HepG2 (cell line): ENCODE measurements around the gene IFNA14. TPM values are rescaled to one million over a fixed set of nuclear protein-coding genes. Genes with fewer than 3 reads are reported as not detected.

ENCODE experiments used
- polyA plus RNA-seq, 8 experiments: library from polyadenylated mRNA; depleted of rRNA in 3 of 8; stranded (reverse) in 7 of 8; unstranded in 1 of 8; fragments of >200 nt; fragmentation: Illumina TruSeq in 4 of 8; extraction: Trizol in 4 of 8; gene quantifications; 2 replicates each; pipeline versions ENCODE4 v1.2.1 to v1.2.3, GENCODE V29; 2011 to 2016; ENCODE audit warnings: low read depth in 4 of 8, missing spikeins in 1 of 8, mixed read lengths in 1 of 8; ENCODE audit not compliant: insufficient read depth in 1 of 8
- total RNA-seq, 5 experiments: library from RNA; depleted of rRNA; stranded (reverse); fragments of >200 nt; fragmentation: Illumina TruSeq; extraction: Trizol; gene quantifications; 2 replicates each; pipeline ENCODE4 v1.2.3, GENCODE V29; 2016; ENCODE audit warnings: low read depth in 1 of 5

Gene IFNA14
- total and polyA plus RNA-seq, 2 of the 13 experiments (the other 11 are each of a cell fraction or from before 2014, with no cell fraction given): not detected

Other genes with a start within 250 kb of the IFNA14 start
- gene HACD4, start 208.4 kb downstream of the IFNA14 start, total RNA-seq (2016; rRNA removed; fragmentation: Illumina TruSeq; extraction: Trizol): not detected in 2 replicates
- gene HACD4, start 208.4 kb downstream of the IFNA14 start, polyA plus RNA-seq (2011; rRNA removed): not detected in 2 replicates
- gene IFNB1, start 162.1 kb downstream of the IFNA14 start, total RNA-seq (2016; rRNA removed; fragmentation: Illumina TruSeq; extraction: Trizol): not detected in 2 replicates
- not detected in 2 replicates for gene IFNB1, start 162.1 kb downstream of the IFNA14 start, polyA plus RNA-seq (2011; rRNA removed)
- gene IFNW1, start 98.2 kb downstream of the IFNA14 start, total RNA-seq (2016; rRNA removed; fragmentation: Illumina TruSeq; extraction: Trizol): not detected in 2 replicates
- not detected in 2 replicates for gene IFNW1, start 98.2 kb downstream of the IFNA14 start, polyA plus RNA-seq (2011; rRNA removed)
- gene IFNA21, start 73.3 kb downstream of the IFNA14 start, total RNA-seq (2016; rRNA removed; fragmentation: Illumina TruSeq; extraction: Trizol): not detected in 2 replicates
- not detected in 2 replicates for gene IFNA21, start 73.3 kb downstream of the IFNA14 start, polyA plus RNA-seq (2011; rRNA removed)
- not detected in 2 replicates for gene IFNA4, start 52.4 kb downstream of the IFNA14 start, total RNA-seq (2016; rRNA removed; fragmentation: Illumina TruSeq; extraction: Trizol)
- gene IFNA4, start 52.4 kb downstream of the IFNA14 start, polyA plus RNA-seq (2011; rRNA removed): not detected in 2 replicates
- not detected in 2 replicates for gene IFNA7, start 37.8 kb downstream of the IFNA14 start, total RNA-seq (2016; rRNA removed; fragmentation: Illumina TruSeq; extraction: Trizol)
- gene IFNA7, start 37.8 kb downstream of the IFNA14 start, polyA plus RNA-seq (2011; rRNA removed): not detected in 2 replicates
- not detected in 2 replicates for gene IFNA10, start 32.9 kb downstream of the IFNA14 start, total RNA-seq (2016; rRNA removed; fragmentation: Illumina TruSeq; extraction: Trizol)
- not detected in 2 replicates for gene IFNA10, start 32.9 kb downstream of the IFNA14 start, polyA plus RNA-seq (2011; rRNA removed)
- not detected in 2 replicates for gene IFNA16, start 22.7 kb downstream of the IFNA14 start, total RNA-seq (2016; rRNA removed; fragmentation: Illumina TruSeq; extraction: Trizol)
- not detected in 2 replicates for gene IFNA16, start 22.7 kb downstream of the IFNA14 start, polyA plus RNA-seq (2011; rRNA removed)
- not detected in 2 replicates for gene IFNA17, start 11.8 kb downstream of the IFNA14 start, total RNA-seq (2016; rRNA removed; fragmentation: Illumina TruSeq; extraction: Trizol)
- gene IFNA17, start 11.8 kb downstream of the IFNA14 start, polyA plus RNA-seq (2011; rRNA removed): not detected in 2 replicates
- not detected in 2 replicates for gene IFNA5, start 65.3 kb upstream of the IFNA14 start, total RNA-seq (2016; rRNA removed; fragmentation: Illumina TruSeq; extraction: Trizol)
- gene IFNA5, start 65.3 kb upstream of the IFNA14 start, polyA plus RNA-seq (2011; rRNA removed): not detected in 2 replicates
- 17.7 and 32.7 TPM in 2 replicates for gene KLHL9, start 95.4 kb upstream of the IFNA14 start, total RNA-seq (2016; rRNA removed; fragmentation: Illumina TruSeq; extraction: Trizol)
- gene KLHL9, start 95.4 kb upstream of the IFNA14 start, polyA plus RNA-seq (2011; rRNA removed): 8.1 and 8.7 TPM in 2 replicates
- gene IFNA6, start 110.9 kb upstream of the IFNA14 start, total RNA-seq (2016; rRNA removed; fragmentation: Illumina TruSeq; extraction: Trizol): not detected in 2 replicates
- gene IFNA6, start 110.9 kb upstream of the IFNA14 start, polyA plus RNA-seq (2011; rRNA removed): not detected in 2 replicates
- gene IFNA13, start 128.1 kb upstream of the IFNA14 start, total RNA-seq (2016; rRNA removed; fragmentation: Illumina TruSeq; extraction: Trizol): not detected in 2 replicates
- gene IFNA13, start 128.1 kb upstream of the IFNA14 start, polyA plus RNA-seq (2011; rRNA removed): not detected in 2 replicates
- gene IFNA2, start 145.4 kb upstream of the IFNA14 start, total RNA-seq (2016; rRNA removed; fragmentation: Illumina TruSeq; extraction: Trizol): not detected in 2 replicates
- not detected in 2 replicates for gene IFNA2, start 145.4 kb upstream of the IFNA14 start, polyA plus RNA-seq (2011; rRNA removed)
- not detected in 2 replicates for gene IFNA8, start 169.1 kb upstream of the IFNA14 start, total RNA-seq (2016; rRNA removed; fragmentation: Illumina TruSeq; extraction: Trizol)
- gene IFNA8, start 169.1 kb upstream of the IFNA14 start, polyA plus RNA-seq (2011; rRNA removed): not detected in 2 replicates
- not detected in 2 replicates for gene IFNA1, start 200.4 kb upstream of the IFNA14 start, total RNA-seq (2016; rRNA removed; fragmentation: Illumina TruSeq; extraction: Trizol)
- not detected in 2 replicates for gene IFNA1, start 200.4 kb upstream of the IFNA14 start, polyA plus RNA-seq (2011; rRNA removed)
- not detected in 2 replicates for gene IFNE, start 242.3 kb upstream of the IFNA14 start, total RNA-seq (2016; rRNA removed; fragmentation: Illumina TruSeq; extraction: Trizol)
- gene IFNE, start 242.3 kb upstream of the IFNA14 start, polyA plus RNA-seq (2011; rRNA removed): not detected in 2 replicates